AG09319 (cell line): Measurements from ENCODE around the gene ZNRF4.

Experiments
- DNase-seq: peaks from one replicate; pipeline ENCODE4 v3.0.0-alpha.2; 2010; ENCODE audit warnings: low read depth; ENCODE audit errors: extremely low read depth
- CTCF ChIP-seq: IDR thresholded peaks from 2 replicates; pipeline ENCODE4 v1.5.1; 2011; ENCODE audit warnings: low read depth, mild to moderate bottlenecking, inconsistent platforms, low read length, moderate library complexity

Gene ZNRF4

GRCh38 chr19:5460748-5461147, 5.5 kb downstream of the ZNRF4 start:
- no peak for TF ChIP-seq CTCF
- DNase-seq: no peak

GRCh38 chr19:5463959-5464358, 8.7 kb downstream of the ZNRF4 start:
- DNase-seq: no peak
- TF ChIP-seq CTCF: no peak

- DNase-seq: no peak
- no peak for TF ChIP-seq CTCF
These were observed 10.9 kb downstream of the ZNRF4 start for GRCh38 chr19:5466072-5466471.

- TF ChIP-seq CTCF: no peak
- no peak for DNase-seq
These were observed 11.6 kb downstream of the ZNRF4 start for GRCh38 chr19:5466814-5467291.

- DNase-seq: no peak
- no peak for TF ChIP-seq CTCF
These were observed 15.1 kb downstream of the ZNRF4 start for GRCh38 chr19:5470264-5470671.

GRCh38 chr19:5472286-5472685, 17.1 kb downstream of the ZNRF4 start:
- no peak for DNase-seq
- no peak for TF ChIP-seq CTCF

GRCh38 chr19:5473646-5474045, 18.4 kb downstream of the ZNRF4 start:
- TF ChIP-seq CTCF: no peak
- DNase-seq: no peak
